IMR-90 (cell line): ENCODE data around the gene ICAM5. TPM values are rescaled to one million over a fixed set of nuclear protein-coding genes. Genes with fewer than 3 reads are reported as not detected.

Experiments
- ATAC-seq: fragments of 200-7000 bp; cut with Tn5 transposase; 2 replicates; pipeline ENCODE4 v1.9.1; 2020; ENCODE audit warnings: low read depth, mild to moderate bottlenecking, moderate library complexity
- BruUV-seq: library from RNA; stranded (reverse); fragments of 400-500 nt; replicated peaks from 2 replicates; lab custom pipeline; 2021; lab: Mats Ljungman, UMichigan
- CTCF ChIA-PET: fragments of 300-600 bp; formaldehyde crosslinking; extraction: SDS; loops from one replicate; lab custom pipeline; 2021; ENCODE audit warnings: antibody characterized with exemption; lab: Yijun Ruan, JAX
- POLR2A ChIA-PET: fragments of 300-600 bp; sonication (Branson Sonifier 250); formaldehyde crosslinking; loops from one replicate; lab custom pipeline; 2022; ENCODE audit warnings: antibody characterized with exemption; ENCODE audit not compliant: unreplicated experiment; lab: Charles Lee
- DNase-seq: peaks from one replicate; pipeline ENCODE4 v3.0.0; 2013
- H2AFZ ChIP-seq: replicated peaks from 2 replicates; pipeline ENCODE3; 2013; ENCODE audit warnings: low read length, mild to moderate bottlenecking; ENCODE audit not compliant: poor library complexity
- H2AK5ac ChIP-seq: 2 replicates; pipeline ENCODE4 v1.6.1; 2013; ENCODE audit warnings: low read depth, low read length, inconsistent platforms
- H2AK9ac ChIP-seq: replicated peaks from 2 replicates; pipeline ENCODE3; 2013; ENCODE audit warnings: mild to moderate bottlenecking, low read depth, low read length, moderate library complexity; ENCODE audit not compliant: poor library complexity
- H2BK120ac ChIP-seq: 2 replicates; pipeline ENCODE4 v1.6.1; 2013; ENCODE audit warnings: low read depth, low read length, inconsistent platforms
- H2BK15ac ChIP-seq: 3 replicates; pipeline ENCODE4 v1.6.1; 2013; ENCODE audit warnings: low read depth, low read length, inconsistent platforms
- H2BK20ac ChIP-seq: 2 replicates; pipeline ENCODE4 v1.6.1; 2013; ENCODE audit warnings: low read depth, mild to moderate bottlenecking, inconsistent platforms, low read length, moderate library complexity
- H2BK5ac ChIP-seq: 2 replicates; pipeline ENCODE4 v1.6.1; 2013; ENCODE audit warnings: mild to moderate bottlenecking, low read depth, low read length, inconsistent platforms; ENCODE audit not compliant: poor library complexity, severe bottlenecking
- H3K14ac ChIP-seq: replicated peaks from 2 replicates; pipeline ENCODE4 v1.6.1; 2013; ENCODE audit warnings: low read depth, low read length, inconsistent platforms
- H3K18ac ChIP-seq: 2 replicates; pipeline ENCODE4 v1.6.1; 2013; ENCODE audit warnings: low read depth, low read length, control low read depth
- H3K23ac ChIP-seq: 2 replicates; pipeline ENCODE4 v1.6.1; 2013; ENCODE audit warnings: low read depth, low read length, inconsistent platforms
- H3K27ac ChIP-seq: 2 replicates; pipeline ENCODE4 v1.5.1; 2013; ENCODE audit warnings: mild to moderate bottlenecking, control low read depth, low read length; ENCODE audit not compliant: insufficient read depth
- H3K27me3 ChIP-seq: 2 replicates; pipeline ENCODE4 v1.6.1; 2013; ENCODE audit warnings: low read length; ENCODE audit not compliant: control insufficient read depth, insufficient read depth
- H3K36me3 ChIP-seq: 2 replicates; pipeline ENCODE4 v1.6.1; 2013; ENCODE audit warnings: low read length, mixed read lengths; ENCODE audit not compliant: control insufficient read depth, insufficient read depth
- H3K4ac ChIP-seq: 2 replicates; pipeline ENCODE4 v1.6.1; 2013; ENCODE audit warnings: low read depth, low read length, inconsistent platforms
- H3K4me1 ChIP-seq: 2 replicates; pipeline ENCODE4 v1.6.1; 2013; ENCODE audit warnings: low read length, mixed read lengths; ENCODE audit not compliant: control insufficient read depth, insufficient read depth
- H3K4me2 ChIP-seq: 2 replicates; pipeline ENCODE4 v1.6.1; 2013; ENCODE audit warnings: low read depth, mild to moderate bottlenecking, control low read depth, low read length, moderate library complexity
- H3K4me3 ChIP-seq: 2 replicates; pipeline ENCODE4 v1.5.1; 2013; ENCODE audit warnings: low read depth, mild to moderate bottlenecking, control low read depth, low read length, moderate library complexity; ENCODE audit not compliant: insufficient read depth
- H3K56ac ChIP-seq: 2 replicates; pipeline ENCODE4 v1.6.1; 2013; ENCODE audit warnings: low read length, inconsistent platforms; ENCODE audit not compliant: insufficient read depth; ENCODE audit errors: extremely low read depth
- H3K79me1 ChIP-seq, 2 experiments: 2 replicates each; pipeline ENCODE4 v1.6.1; 2013; ENCODE audit warnings: low read length in 2 of 2, inconsistent platforms in 1 of 2, low read depth in 1 of 2
- H3K9ac ChIP-seq: 2 replicates; pipeline ENCODE4 v1.6.1; 2013; ENCODE audit warnings: low read depth, low read length, control low read depth
- H3K9me1 ChIP-seq: 2 replicates; pipeline ENCODE4 v1.6.1; 2013; ENCODE audit warnings: low read length, inconsistent platforms; ENCODE audit not compliant: insufficient read depth
- H3K9me3 ChIP-seq: 2 replicates; pipeline ENCODE4 v1.6.1; 2013; ENCODE audit warnings: low read length; ENCODE audit not compliant: control insufficient read depth, insufficient read depth
- H4K20me1 ChIP-seq: 2 replicates; pipeline ENCODE4 v1.6.1; 2013; ENCODE audit warnings: low read length, inconsistent platforms; ENCODE audit not compliant: insufficient read depth
- H4K5ac ChIP-seq: 2 replicates; pipeline ENCODE4 v1.6.1; 2013; ENCODE audit warnings: mild to moderate bottlenecking, low read depth, low read length, control low read depth
- H4K8ac ChIP-seq, 2 experiments: 2 replicates each; pipeline ENCODE4 v1.6.1; 2013; ENCODE audit warnings: low read depth in 2 of 2, low read length in 2 of 2, control low read depth in 1 of 2, inconsistent platforms in 1 of 2
- H4K91ac ChIP-seq: 2 replicates; pipeline ENCODE4 v1.6.1; 2013; ENCODE audit warnings: low read depth, low read length, inconsistent platforms; ENCODE audit not compliant: insufficient read depth
- BHLHE40 ChIP-seq: fragments of 150-350 bp; IDR thresholded peaks from 2 replicates; pipeline ENCODE4 v1.6.1; 2016; ENCODE audit warnings: mild to moderate bottlenecking, low read depth, low read length
- MAZ ChIP-seq: IDR thresholded peaks from 2 replicates; pipeline ENCODE4 v1.6.1; 2012; ENCODE audit warnings: low read depth, mild to moderate bottlenecking, low read length, improper control_type of control experiment, moderate library complexity, borderline replicate concordance
- WGBS, 2 experiments: methylation state at CpG; one replicate each; pipeline versions ENCODE4 v1.1.5 to v1.1.7; 2013; ENCODE audit warnings: missing lambda C conversion rate in 2 of 2; ENCODE audit not compliant: insufficient read length in 1 of 2; ENCODE audit errors: extremely low coverage in 2 of 2; 5-methylcytosine and 5-hydroxymethylcytosine counted together
- dilution Hi-C: fragments of 300-500 bp; cut with HindIII; formaldehyde crosslinking; loops from one replicate; pipeline ENCODE4 v1.14.3; 2018; ENCODE audit warnings: low sequenced_read_pairs; ENCODE audit not compliant: unreplicated experiment
- in situ Hi-C: fragments of 300-500 bp; cut with MboI; formaldehyde crosslinking; loops from 3 replicates; pipeline ENCODE4 v1.14.3; 2019; ENCODE audit warnings: low sequenced_read_pairs, inconsistent platforms, mixed read lengths
- intact Hi-C: fragments of 100-400 bp; cut with micrococcal nuclease; formaldehyde crosslinking; loops from 2 replicates; pipeline ENCODE4 v1.10.0; 2022
- polyA plus RNA-seq, 3 experiments: library from polyadenylated mRNA; depleted of rRNA; stranded (reverse); fragments of >200 nt; gene quantifications; 2 replicates each; pipeline ENCODE4 v1.2.3, GENCODE V29; 2012; ENCODE audit warnings: low replicate concordance in 1 of 3
- total RNA-seq: library from RNA; depleted of rRNA; stranded (reverse); fragments of >200 nt; gene quantifications from 2 replicates; pipeline ENCODE4 v1.2.3, GENCODE V29; 2012

ICAM5 gene
- total and polyA plus RNA-seq, 2 of the 4 experiments (the other 2 are of a cell fraction) = 3.0 to 23.9 TPM

DNA sequence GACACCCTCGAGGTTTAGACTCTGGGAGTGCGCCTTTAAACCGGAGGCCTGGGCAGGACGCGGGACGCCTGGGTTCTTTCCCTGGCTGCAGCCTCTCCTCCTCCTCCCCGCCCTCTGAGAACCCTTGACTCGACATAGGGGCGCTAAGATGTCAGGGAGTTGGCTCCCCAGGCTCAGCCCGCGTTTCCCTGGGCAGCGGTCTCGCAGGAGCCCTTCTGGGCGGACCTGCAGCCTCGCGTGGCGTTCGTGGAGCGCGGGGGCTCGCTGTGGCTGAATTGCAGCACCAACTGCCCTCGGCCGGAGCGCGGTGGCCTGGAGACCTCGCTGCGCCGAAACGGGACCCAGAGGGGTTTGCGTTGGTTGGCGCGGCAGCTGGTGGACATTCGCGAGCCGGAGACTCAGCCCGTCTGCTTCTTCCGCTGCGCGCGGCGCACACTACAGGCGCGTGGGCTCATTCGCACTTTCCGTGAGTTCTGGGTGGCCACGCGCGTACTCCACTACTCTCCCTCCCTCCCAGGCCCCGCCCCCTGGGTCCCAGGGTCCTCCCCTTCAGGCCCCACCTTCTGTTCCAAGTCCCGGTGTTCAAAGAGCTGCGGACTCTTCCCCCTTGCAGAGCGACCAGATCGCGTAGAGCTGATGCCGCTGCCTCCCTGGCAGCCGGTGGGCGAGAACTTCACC, 1.3 kb downstream of the ICAM5 start:
- Histone ChIP-seq H4K91ac (peak overlapping the region; percentile 41; the same call in 1 of the 2 replicates), H4K5ac (no peak overlapping the region), H3K4me1 (peaks cover 23% of the 10 kb centered on the region), H3K23ac (peak overlapping the region; percentile 44; the same call in 1 of the 2 replicates), H3K18ac (no peak overlapping the region; the same call in 1 of the 2 replicates), H3K9me1 (peaks cover 10% of the 10 kb centered on the region), H3K9me3 (no peaks in the 10 kb centered on the region), H2AFZ (peak overlapping the region; percentile 92), H3K9ac (peak overlapping the region; percentile 29), H3K27me3 (no peaks in the 10 kb centered on the region; the same call in 1 of the 2 replicates), H3K14ac (no peak overlapping the region), H3K4me2 (peak overlapping the region; percentile 96), H3K36me3 (peaks cover 14% of the 10 kb centered on the region; the same call in 1 of the 2 replicates), H2BK120ac (no peak overlapping the region), H3K56ac (no peak overlapping the region), H3K27ac (peak overlapping the region; percentile 18; the same call in 1 of the 2 replicates), H3K4ac (peak overlapping the region; percentile 55), H4K8ac (peak overlapping the region; percentile 31 to 34; a peak in 2 of 4 replicates), H2AK9ac (peak overlapping the region; percentile 88), H3K4me3 (peak overlapping the region; percentile 77), H3K79me1 (peaks cover 0 to 4% of the 10 kb centered on the region in 2 experiments; a peak in 1 of 4 replicates), H4K20me1 (peaks cover 6% of the 10 kb centered on the region), H2BK20ac (no peak overlapping the region), H2AK5ac (peak overlapping the region; percentile 30; the same call in 1 of the 2 replicates), H2BK5ac (no peak overlapping the region), H2BK15ac (no peak overlapping the region)
- 1% methylated on average over 34 of the region's 57 CpGs; no CpG with 5 or more reads in 1 of the 2 experiments for WGBS, 2 experiments
- DNase-seq = peak; percentile 54
- in situ Hi-C loops = no loop called here
- peak; percentile 56; the same call in 1 of the 2 replicates for TF ChIP-seq MAZ
- no peak for TF ChIP-seq BHLHE40
- BruUV-seq = no TSS peak
- intact Hi-C loops = no loop called here
- peak; percentile 56 for ATAC-seq
- POLR2A ChIA-PET = interaction anchor here (0.6 to 1.6 kb wide), 4 partner anchors 14 to 82 kb away, joined by 3 to 8 read pairs (median 4); partner anchors contain the start of gene ICAM1
- CTCF ChIA-PET = interaction anchor here (0.7 to 1.1 kb wide), 2 partner anchors 21 to 81 kb away, joined by 3 to 4 read pairs; no protein-coding TSS in a partner anchor
- dilution Hi-C loops = no loop called here
